HepG2 (cell line): ENCODE data around the gene MTA3. TPM values are rescaled to one million over a fixed set of nuclear protein-coding genes. Genes with fewer than 3 reads are reported as not detected.

Experiments
- ATAC-seq: fragments of 200-7000 bp; cut with Tn5 transposase; 3 replicates; pipeline ENCODE4 v1.9.1; 2020; ENCODE audit warnings: mild to moderate bottlenecking, moderate library complexity
- BruUV-seq: library from RNA; stranded (reverse); fragments of 400-500 nt; replicated peaks from 2 replicates; lab custom pipeline; 2021; lab: Mats Ljungman, UMichigan
- CTCF ChIA-PET: fragments of 300-600 bp; formaldehyde crosslinking; extraction: SDS; loops from one replicate; lab custom pipeline; 2021; ENCODE audit warnings: low total read pairs, inconsistent platforms, low intra/inter-chr PET ratio; lab: Yijun Ruan, JAX
- POLR2A ChIA-PET: fragments of 350-600 bp; sonication (Branson Sonifier 250); formaldehyde crosslinking; loops from one replicate; lab custom pipeline; 2020; ENCODE audit warnings: antibody characterized with exemption, inconsistent platforms; lab: Yijun Ruan, JAX
- DNase-seq: peaks from one replicate; pipeline ENCODE4 v3.0.0-alpha.2; 2015; ENCODE audit warnings: low spot score
- FAIRE-seq: peaks from 3 replicates; lab custom pipeline; 2011; peaks lifted over from hg19 to GRCh38; lab: Jason Lieb, UNC
- H2AFZ ChIP-seq: one replicate; pipeline ENCODE4 v1.6.1; 2011; ENCODE audit warnings: low read length, inconsistent platforms
- H3K27ac ChIP-seq: fragments of 300-600 bp; 3 replicates; pipeline ENCODE4 v1.8.0; 2011; ENCODE audit warnings: mixed run types, mild to moderate bottlenecking, mixed read lengths, low read length, inconsistent platforms; ENCODE audit not compliant: insufficient read depth; ENCODE audit errors: extremely low read length
- H3K27me3 ChIP-seq, 2 experiments: fragments of 200-600 bp in 1 of 2; 2 replicates in 1 of 2; 3 replicates in 1 of 2; pipeline versions ENCODE4 v1.6.0 to v1.8.0; 2011; ENCODE audit warnings: low read length in 2 of 2, mild to moderate bottlenecking in 2 of 2, moderate library complexity in 2 of 2, inconsistent platforms in 1 of 2; ENCODE audit not compliant: insufficient read depth in 2 of 2, control insufficient read depth in 1 of 2
- H3K36me3 ChIP-seq, 2 experiments: fragments of 200-600 bp in 1 of 2; replicated peaks in 1 of 2; 2 replicates in 1 of 2; 3 replicates in 1 of 2; pipeline versions ENCODE4 v1.5.1 to v1.8.0; 2011; ENCODE audit warnings: low read length in 2 of 2, inconsistent platforms in 1 of 2; ENCODE audit not compliant: insufficient read depth in 2 of 2, control insufficient read depth in 1 of 2
- H3K4me1 ChIP-seq: 2 replicates; pipeline ENCODE4 v1.5.1; 2012; ENCODE audit warnings: low read length, inconsistent platforms; ENCODE audit not compliant: insufficient read depth
- H3K4me2 ChIP-seq: 2 replicates; pipeline ENCODE4 v1.6.0; 2011; ENCODE audit warnings: low read depth, low read length, inconsistent platforms
- H3K4me3 ChIP-seq, 3 experiments: fragments of 200-600 bp in 1 of 3; sonication (generic), shearing (Covaris generic) in 1 of 3; replicated peaks in 1 of 3; 2 replicates each; pipeline ENCODE4 v1.5.1; 2011 to 2016; ENCODE audit warnings: low read length in 3 of 3, inconsistent platforms in 2 of 3, low read depth in 2 of 3, mild to moderate bottlenecking in 2 of 3, control low read depth in 1 of 3, mixed read lengths in 1 of 3; ENCODE audit not compliant: insufficient read depth in 1 of 3
- H3K79me2 ChIP-seq: one replicate; pipeline ENCODE4 v1.6.1; 2011; ENCODE audit warnings: low read length, inconsistent platforms; ENCODE audit not compliant: insufficient read depth
- H3K9ac ChIP-seq: 2 replicates; pipeline ENCODE4 v1.6.0; 2011; ENCODE audit warnings: mild to moderate bottlenecking, low read depth, low read length, inconsistent platforms; ENCODE audit not compliant: insufficient read depth
- H3K9me3 ChIP-seq: 2 replicates; pipeline ENCODE4 v1.5.1; 2012; ENCODE audit warnings: mild to moderate bottlenecking, low read length
- H4K20me1 ChIP-seq: 2 replicates; pipeline ENCODE4 v1.6.0; 2011; ENCODE audit warnings: inconsistent platforms, mild to moderate bottlenecking, low read length, moderate library complexity; ENCODE audit not compliant: insufficient read depth
- CEBPB ChIP-seq: IDR thresholded peaks from 2 replicates; pipeline ENCODE4 v1.6.1; 2011; ENCODE audit warnings: low read depth, low read length, improper control_type of control experiment, borderline replicate concordance
- ELF4 ChIP-seq: sonication (generic); formaldehyde crosslinking; IDR thresholded peaks from 2 replicates; pipeline ENCODE4 v1.5.0; 2020; ENCODE audit warnings: missing genetic modification reagents, mild to moderate bottlenecking, moderate library complexity, borderline replicate concordance
- HIC2 ChIP-seq: sonication (generic); formaldehyde crosslinking; IDR thresholded peaks from 2 replicates; pipeline ENCODE4 v1.9.0; 2022; ENCODE audit warnings: low read depth, missing genetic modification reagents
- HNF4A ChIP-seq: sonication (generic); formaldehyde crosslinking; IDR thresholded peaks from 2 replicates; pipeline ENCODE4 v1.4.0; 2020; ENCODE audit warnings: missing genetic modification reagents
- HOMEZ ChIP-seq: IDR thresholded peaks from 2 replicates; pipeline ENCODE4 v1.6.1; 2016; ENCODE audit warnings: low read depth
- SALL1 ChIP-seq: sonication (generic); formaldehyde crosslinking; IDR thresholded peaks from 2 replicates; pipeline ENCODE4 v1.8.0; 2022; ENCODE audit warnings: mild to moderate bottlenecking, missing genetic modification reagents
- ZNF264 ChIP-seq: sonication (generic); formaldehyde crosslinking; IDR thresholded peaks from 2 replicates; pipeline ENCODE4 v1.4.0; 2020; ENCODE audit warnings: missing genetic modification reagents
- ZNF782 ChIP-seq: sonication (generic); formaldehyde crosslinking; IDR thresholded peaks from 2 replicates; pipeline ENCODE4 v1.4.0; 2020; ENCODE audit warnings: missing genetic modification reagents, mild to moderate bottlenecking, borderline replicate concordance
- WGBS: methylation state at CpG from one replicate; pipeline ENCODE4 v1.1.6; 2017; ENCODE audit warnings: low lambda C conversion rate; 5-methylcytosine and 5-hydroxymethylcytosine counted together
- in situ Hi-C: cut with HindIII; loops from 2 replicates; pipeline ENCODE4 v1.10.0; 2017; ENCODE audit warnings: low pct_unique_long_range_greater_than_20kb; ENCODE audit not compliant: extremely low pct_ligation_motif_present
- intact Hi-C: fragments of 100-400 bp; cut with micrococcal nuclease; formaldehyde crosslinking; loops from one replicate; pipeline ENCODE4 v1.10.0; 2022; ENCODE audit not compliant: unreplicated experiment
- polyA plus RNA-seq, 8 experiments: library from polyadenylated mRNA; depleted of rRNA in 3 of 8; stranded (reverse) in 7 of 8; unstranded in 1 of 8; fragments of >200 nt; fragmentation: Illumina TruSeq in 4 of 8; extraction: Trizol in 4 of 8; gene quantifications; 2 replicates each; pipeline versions ENCODE4 v1.2.1 to v1.2.3, GENCODE V29; 2011 to 2016; ENCODE audit warnings: low read depth in 4 of 8, missing spikeins in 1 of 8, mixed read lengths in 1 of 8; ENCODE audit not compliant: insufficient read depth in 1 of 8
- total RNA-seq, 5 experiments: library from RNA; depleted of rRNA; stranded (reverse); fragments of >200 nt; fragmentation: Illumina TruSeq; extraction: Trizol; gene quantifications; 2 replicates each; pipeline ENCODE4 v1.2.3, GENCODE V29; 2016; ENCODE audit warnings: low read depth in 1 of 5

The MTA3 gene
- total and polyA plus RNA-seq, 2 of the 13 experiments (the other 11 are each of a cell fraction or from before 2014, with no cell fraction given), result 48.8 to 77.8 TPM

- Histone ChIP-seq H3K4me2 (no peak overlapping the region), H4K20me1 (no peaks in the 10 kb centered on the region), H3K4me3 (no peak overlapping the region), H3K9me3 (no peaks in the 10 kb centered on the region), H2AFZ (no peak overlapping the region), H3K27ac (no peak overlapping the region), H3K79me2 (no peaks in the 10 kb centered on the region), H3K4me1 (peaks cover 34% of the 10 kb centered on the region), H3K9ac (no peak overlapping the region), H3K27me3 (no peaks in the 10 kb centered on the region), H3K36me3 (no peaks in the 10 kb centered on the region)
- BruUV-seq, result no TSS peak
- DNase-seq (no peak), ATAC-seq (no peak), FAIRE-seq (no peak)
- POLR2A ChIA-PET, result no interaction called here
- WGBS, result 85% methylated on average over 1 of the region's 1 CpG
- intact Hi-C loops, result no loop called here
- TF ChIP-seq HOMEZ (CRISPR knock-in tag), result no peak
- TF ChIP-seq ZNF782 (CRISPR knock-in tag), result no peak
- TF ChIP-seq CEBPB, result no peak
- in situ Hi-C loops, result no loop called here
- CTCF ChIA-PET, result no interaction called here
Measured at GRCh38 chr2:42560899-42561298, 7.5 kb upstream of the MTA3 start.

- no peak for DNase-seq
- H3K36me3 ChIP-seq, result no peaks in the 10 kb centered on the region
- WGBS, result 69% methylated on average over 4 of the region's 4 CpGs
- H4K20me1 ChIP-seq, result no peaks in the 10 kb centered on the region
- ChIA-PET CTCF (no interaction called here), POLR2A (no interaction called here)
- intact Hi-C loops, result no loop called here
- no peak overlapping the region for H3K4me3 ChIP-seq
- no peak overlapping the region for H3K9ac ChIP-seq
- 0 out of 2 replicates have a peak overlapping the region, but pooled peaks have one; percentile 0 for H3K4me2 ChIP-seq
- no TSS peak for BruUV-seq
- H3K79me2 ChIP-seq, result no peaks in the 10 kb centered on the region
- peaks cover 49% of the 10 kb centered on the region for H3K4me1 ChIP-seq
- peak; percentile 23; the same call in 2 of the 3 replicates for ATAC-seq
- no peak overlapping the region for H2AFZ ChIP-seq
- TF ChIP-seq ELF4 (CRISPR knock-in tag) (no peak), HNF4A (peak; percentile 73), ZNF264 (CRISPR knock-in tag) (no peak), HIC2 (CRISPR knock-in tag) (0 out of 2 replicates have a peak, but pooled peaks have one; percentile 27), SALL1 (CRISPR knock-in tag) (0 out of 2 replicates have a peak, but pooled peaks have one; percentile 33)
- H3K27ac ChIP-seq, result no peak overlapping the region
- no peaks in the 10 kb centered on the region for H3K9me3 ChIP-seq
- FAIRE-seq, result peak; percentile 55
- in situ Hi-C loops, result no loop called here
- H3K27me3 ChIP-seq, result no peaks in the 10 kb centered on the region
Measured at GRCh38 chr2:42562474-42563144, 5.8 kb upstream of the MTA3 start.
